Karpas-422 (cell line): ENCODE measurements around the gene MUC12. TPM values are rescaled to one million over a fixed set of nuclear protein-coding genes. Genes with fewer than 3 reads are reported as not detected.
"Not testable (repeated sequence)": the region's sequence is repeated elsewhere in the genome, so short reads cannot be mapped to it uniquely, and the experiment has no call there.

ENCODE experiments used
- DNase-seq: peaks from one replicate; pipeline ENCODE4 v3.0.0-alpha.2; 2015
- H2AFZ ChIP-seq: fragments of 200-600 bp; sonication (generic); 2 replicates; pipeline ENCODE4 v1.6.1; 2014; ENCODE audit warnings: antibody characterized with exemption, low read length, mixed read lengths
- H3K27ac ChIP-seq: fragments of 200-600 bp; sonication (generic); 2 replicates; pipeline ENCODE4 v1.5.1; 2014; ENCODE audit warnings: mild to moderate bottlenecking, low read length, moderate library complexity
- H3K27me3 ChIP-seq: fragments of 200-600 bp; sonication (generic); 2 replicates; pipeline ENCODE4 v1.6.1; 2014; ENCODE audit warnings: low read length, mixed read lengths
- H3K36me3 ChIP-seq: fragments of 200-600 bp; sonication (generic); 2 replicates; pipeline ENCODE4 v1.6.1; 2014; ENCODE audit warnings: low read length, mixed read lengths; ENCODE audit not compliant: insufficient read depth
- H3K4me1 ChIP-seq: fragments of 200-600 bp; sonication (generic); 2 replicates; pipeline ENCODE4 v1.6.1; 2014; ENCODE audit warnings: mild to moderate bottlenecking, low read length, mixed read lengths
- H3K4me2 ChIP-seq: fragments of 200-600 bp; sonication (generic); 2 replicates; pipeline ENCODE4 v1.6.1; 2014; ENCODE audit warnings: low read length, low read depth, mild to moderate bottlenecking; ENCODE audit not compliant: poor library complexity, severe bottlenecking
- H3K4me3 ChIP-seq: fragments of 200-600 bp; sonication (generic); 2 replicates; pipeline ENCODE4 v1.5.1; 2014; ENCODE audit warnings: mild to moderate bottlenecking, antibody characterized with exemption, low read length, mixed read lengths
- H3K79me2 ChIP-seq: fragments of 200-600 bp; sonication (generic); 2 replicates; pipeline ENCODE4 v1.6.1; 2014; ENCODE audit warnings: mild to moderate bottlenecking, low read length, mixed read lengths
- H3K9ac ChIP-seq: fragments of 200-600 bp; sonication (generic); 2 replicates; pipeline ENCODE4 v1.6.0; 2014; ENCODE audit warnings: low read length
- H3K9me2 ChIP-seq: fragments of 200-600 bp; sonication (generic), shearing (Covaris generic); replicated peaks from 2 replicates; pipeline ENCODE4 v1.6.0; 2014; ENCODE audit warnings: mild to moderate bottlenecking, low read length, moderate library complexity; ENCODE audit not compliant: insufficient read depth
- H3K9me3 ChIP-seq: fragments of 300-700, 200-600 bp; sonication (generic); 2 replicates; pipeline ENCODE4 v1.6.1; 2014; ENCODE audit warnings: low read length, mixed read lengths
- H4K20me1 ChIP-seq: fragments of 200-600 bp; sonication (generic); 2 replicates; pipeline ENCODE4 v1.6.1; 2014; ENCODE audit warnings: mild to moderate bottlenecking, antibody characterized with exemption, low read length, low read depth; ENCODE audit not compliant: insufficient read depth
- total RNA-seq: library from RNA; depleted of rRNA; stranded (reverse); fragments of >200 nt; shearing (Covaris generic); gene quantifications from 2 replicates; pipeline ENCODE4 v1.2.3, GENCODE V29; 2014; ENCODE audit warnings: low replicate concordance

Gene MUC12
- total RNA-seq, 1 experiment from 2014 or later = not detected

- H4K20me1 ChIP-seq = no peaks in the 10 kb centered on the region
- H3K27ac ChIP-seq = no peak overlapping the region
- no peaks in the 10 kb centered on the region for H3K27me3 ChIP-seq
- H3K4me2 ChIP-seq = no peak overlapping the region
- no peaks in the 10 kb centered on the region for H3K79me2 ChIP-seq
- no peak overlapping the region for H2AFZ ChIP-seq
- no peak overlapping the region for H3K4me3 ChIP-seq
- no peak for DNase-seq
- H3K4me1 ChIP-seq = no peaks in the 10 kb centered on the region
- no peak overlapping the region for H3K9ac ChIP-seq
- no peaks in the 10 kb centered on the region for H3K36me3 ChIP-seq
- no peaks in the 10 kb centered on the region for H3K9me3 ChIP-seq
- no peaks in the 10 kb centered on the region for H3K9me2 ChIP-seq
Measured at GRCh38 chr7:100971111-100972001, 2.0 kb downstream of the MUC12 start.

- H3K9ac ChIP-seq = no peak overlapping the region
- H3K27ac ChIP-seq = no peak overlapping the region
- no peak for DNase-seq
- no peaks in the 10 kb centered on the region for H3K79me2 ChIP-seq
- no peak overlapping the region for H2AFZ ChIP-seq
- H3K36me3 ChIP-seq = no peaks in the 10 kb centered on the region
- no peaks in the 10 kb centered on the region for H3K4me1 ChIP-seq
- H3K9me3 ChIP-seq = no peaks in the 10 kb centered on the region
- no peaks in the 10 kb centered on the region for H3K27me3 ChIP-seq
- no peaks in the 10 kb centered on the region for H4K20me1 ChIP-seq
- no peak overlapping the region for H3K4me3 ChIP-seq
- no peaks in the 10 kb centered on the region for H3K9me2 ChIP-seq
- H3K4me2 ChIP-seq = no peak overlapping the region
Measured at GRCh38 chr7:100972002-100972347, 2.6 kb downstream of the MUC12 start.

DNA sequence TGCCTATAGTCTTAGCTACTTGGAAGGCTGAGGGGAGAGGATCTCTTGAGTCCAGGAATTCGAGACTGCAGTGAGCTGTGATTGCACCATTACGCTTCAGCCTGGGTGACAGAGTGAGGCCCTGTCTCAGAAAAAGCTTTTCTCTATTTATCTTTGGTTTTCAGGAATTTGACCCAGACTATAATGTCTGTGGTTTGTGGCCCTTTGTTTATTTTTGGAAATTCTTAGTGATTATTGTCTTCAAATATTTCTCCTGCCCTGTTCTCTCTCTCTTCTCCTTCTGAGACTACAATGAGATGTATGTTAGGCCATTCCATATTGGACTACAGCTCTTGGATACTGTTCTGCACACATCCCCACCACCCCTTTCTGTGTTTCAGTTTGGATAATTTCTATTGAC, 4.7 kb downstream of the MUC12 start:
- no peaks in the 10 kb centered on the region for H3K79me2 ChIP-seq
- no peak overlapping the region for H3K27ac ChIP-seq
- no peak for DNase-seq
- H3K27me3 ChIP-seq = no peaks in the 10 kb centered on the region
- no peaks in the 10 kb centered on the region for H3K36me3 ChIP-seq
- H3K9me3 ChIP-seq = no peaks in the 10 kb centered on the region
- H2AFZ ChIP-seq = no peak overlapping the region
- no peak overlapping the region for H3K4me2 ChIP-seq
- H3K4me3 ChIP-seq = no peak overlapping the region
- H3K9me2 ChIP-seq = no peaks in the 10 kb centered on the region
- no peak overlapping the region for H3K9ac ChIP-seq
- H4K20me1 ChIP-seq = no peaks in the 10 kb centered on the region
- H3K4me1 ChIP-seq = no peaks in the 10 kb centered on the region

DNA sequence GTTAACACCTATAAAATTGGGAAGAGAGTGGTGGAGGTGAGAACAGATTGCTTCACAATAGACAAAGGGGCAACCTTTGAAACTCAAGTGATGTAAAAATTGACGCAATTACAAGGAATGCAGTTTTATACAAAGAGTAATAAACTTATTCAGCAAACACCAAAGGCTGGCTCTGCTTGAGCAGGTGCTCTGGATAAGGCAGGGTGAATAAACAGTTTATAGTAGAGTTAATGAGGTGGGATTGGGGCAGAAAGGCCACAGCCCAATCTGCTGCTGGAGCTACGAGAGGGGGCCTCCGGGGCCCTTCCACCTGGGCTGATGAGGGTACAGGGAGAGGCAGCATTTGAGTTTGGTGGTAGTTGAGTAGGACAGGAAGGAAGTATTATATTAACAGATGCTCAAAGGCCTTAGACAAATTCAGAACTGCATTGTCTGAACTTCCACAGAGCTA, 6.0 kb downstream of the MUC12 start:
- Histone ChIP-seq H3K4me2 (no peak overlapping the region), H3K79me2 (no peaks in the 10 kb centered on the region), H2AFZ (no peak overlapping the region), H3K9me2 (no peaks in the 10 kb centered on the region), H3K27me3 (no peaks in the 10 kb centered on the region), H3K9ac (no peak overlapping the region), H3K36me3 (no peaks in the 10 kb centered on the region), H3K4me1 (no peaks in the 10 kb centered on the region), H3K27ac (no peak overlapping the region), H3K4me3 (no peak overlapping the region), H3K9me3 (no peaks in the 10 kb centered on the region), H4K20me1 (no peaks in the 10 kb centered on the region)
- no peak for DNase-seq

DNA sequence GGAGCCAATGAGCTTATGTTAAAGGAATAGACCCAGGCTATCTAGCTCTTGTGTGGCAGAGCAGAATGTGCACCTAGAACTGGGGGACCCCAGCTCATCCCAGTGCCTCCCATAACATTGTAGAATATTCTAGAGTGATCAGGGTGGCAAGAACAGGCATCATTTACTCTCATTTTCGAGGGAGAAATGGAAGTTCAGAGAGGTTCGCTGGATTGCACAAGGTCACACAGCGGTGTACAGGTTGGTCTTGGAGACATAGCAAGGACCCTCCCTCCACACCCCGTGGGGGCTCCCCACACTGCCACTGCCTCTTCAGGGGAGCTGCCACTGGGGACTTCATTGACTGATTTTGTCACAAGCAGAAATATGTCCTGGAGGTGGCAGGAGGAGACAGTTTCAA, 8.9 kb downstream of the MUC12 start:
- Histone ChIP-seq H3K9me2 (no peaks in the 10 kb centered on the region), H3K79me2 (no peaks in the 10 kb centered on the region), H3K4me3 (no peak overlapping the region), H3K4me2 (no peak overlapping the region), H3K36me3 (no peaks in the 10 kb centered on the region), H2AFZ (no peak overlapping the region), H3K9me3 (no peaks in the 10 kb centered on the region), H4K20me1 (no peaks in the 10 kb centered on the region), H3K27me3 (no peaks in the 10 kb centered on the region), H3K4me1 (no peaks in the 10 kb centered on the region), H3K9ac (no peak overlapping the region), H3K27ac (no peak overlapping the region)
- DNase-seq = no peak

DNA sequence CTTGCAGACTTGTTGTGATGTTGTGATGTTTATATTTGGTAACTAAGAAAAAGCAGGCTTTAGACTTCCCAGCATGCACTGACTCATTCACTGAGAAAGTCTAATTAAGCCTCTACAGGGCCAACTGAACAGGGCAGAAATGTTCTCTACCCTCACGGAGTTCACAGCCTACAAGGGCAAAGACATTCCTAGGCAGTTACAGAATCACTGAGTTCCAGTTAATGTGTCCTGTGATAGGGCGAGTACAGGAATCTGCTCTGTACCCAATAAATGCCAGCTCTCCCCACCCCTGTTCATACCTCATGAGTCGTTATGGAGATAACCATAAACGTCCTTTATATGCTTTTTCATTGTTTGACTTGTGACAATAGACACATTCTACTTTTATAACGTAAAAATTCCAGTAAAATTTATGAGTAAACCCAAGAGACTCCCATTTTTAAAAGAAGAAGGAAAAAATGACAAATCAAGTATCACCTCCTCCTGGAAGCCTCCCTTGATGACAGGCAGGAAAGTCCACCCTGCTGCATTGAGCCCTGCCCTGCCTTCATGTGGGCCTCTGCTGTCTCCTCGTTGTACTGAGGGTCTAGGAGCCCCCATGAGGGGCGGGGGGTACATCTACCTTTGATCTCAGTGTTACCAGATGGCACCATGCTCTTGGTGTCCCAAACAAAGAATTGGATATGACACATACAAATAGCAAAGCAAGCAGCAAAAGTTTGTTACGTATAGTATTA, 14.3 kb downstream of the MUC12 start:
- DNase-seq = no peak
- Histone ChIP-seq H3K36me3 (no peaks in the 10 kb centered on the region), H3K9me2 (no peaks in the 10 kb centered on the region), H3K4me1 (no peaks in the 10 kb centered on the region), H2AFZ (no peak overlapping the region), H3K4me2 (no peak overlapping the region), H3K27me3 (no peaks in the 10 kb centered on the region), H3K79me2 (no peaks in the 10 kb centered on the region), H3K9me3 (no peaks in the 10 kb centered on the region), H3K4me3 (no peak overlapping the region), H3K27ac (no peak overlapping the region), H3K9ac (no peak overlapping the region), H4K20me1 (no peaks in the 10 kb centered on the region)

- H3K27ac ChIP-seq, H3K4me2 ChIP-seq, H3K9me3 ChIP-seq, H3K4me1 ChIP-seq, H4K20me1 ChIP-seq, H3K27me3 ChIP-seq, H3K79me2 ChIP-seq, H3K9me2 ChIP-seq, H3K4me3 ChIP-seq, H2AFZ ChIP-seq, H3K36me3 ChIP-seq, DNase-seq, H3K9ac ChIP-seq: not testable (repeated sequence)
Measured at GRCh38 chr7:100984241-100984918, 15.0 kb downstream of the MUC12 start.
